Measurements from ENCODE around the gene P2RX7.

DNA sequence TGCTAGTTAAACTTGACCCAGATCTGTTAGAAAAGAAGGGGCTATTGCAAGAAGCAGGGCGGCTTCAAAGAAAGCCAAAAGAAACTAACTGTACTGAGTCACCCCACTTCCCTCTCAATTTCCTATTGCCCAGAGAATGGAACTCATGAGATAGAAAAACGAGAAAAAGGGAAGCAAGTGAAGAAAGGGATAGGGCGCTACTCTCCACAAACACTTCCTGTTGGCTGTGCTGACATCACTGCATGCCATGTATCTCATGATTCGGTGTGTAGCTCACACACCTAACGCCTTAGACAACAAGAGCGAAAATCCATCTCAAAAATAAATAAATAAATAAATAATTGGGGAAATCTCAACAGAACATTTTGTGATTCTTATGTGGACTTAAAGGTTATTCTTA lies 64.2 kb downstream of the P2RX7 start:
- TF ChIP-seq SMC3 (IDR thresholded peaks at IDR 0.05) = no peak
- TF ChIP-seq, protein P1, sequence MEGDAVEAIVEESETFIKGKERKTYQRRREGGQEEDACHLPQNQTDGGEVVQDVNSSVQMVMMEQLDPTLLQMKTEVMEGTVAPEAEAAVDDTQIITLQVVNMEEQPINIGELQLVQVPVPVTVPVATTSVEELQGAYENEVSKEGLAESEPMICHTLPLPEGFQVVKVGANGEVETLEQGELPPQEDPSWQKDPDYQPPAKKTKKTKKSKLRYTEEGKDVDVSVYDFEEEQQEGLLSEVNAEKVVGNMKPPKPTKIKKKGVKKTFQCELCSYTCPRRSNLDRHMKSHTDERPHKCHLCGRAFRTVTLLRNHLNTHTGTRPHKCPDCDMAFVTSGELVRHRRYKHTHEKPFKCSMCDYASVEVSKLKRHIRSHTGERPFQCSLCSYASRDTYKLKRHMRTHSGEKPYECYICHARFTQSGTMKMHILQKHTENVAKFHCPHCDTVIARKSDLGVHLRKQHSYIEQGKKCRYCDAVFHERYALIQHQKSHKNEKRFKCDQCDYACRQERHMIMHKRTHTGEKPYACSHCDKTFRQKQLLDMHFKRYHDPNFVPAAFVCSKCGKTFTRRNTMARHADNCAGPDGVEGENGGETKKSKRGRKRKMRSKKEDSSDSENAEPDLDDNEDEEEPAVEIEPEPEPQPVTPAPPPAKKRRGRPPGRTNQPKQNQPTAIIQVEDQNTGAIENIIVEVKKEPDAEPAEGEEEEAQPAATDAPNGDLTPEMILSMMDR (IDR thresholded peaks at IDR 0.05) = no peak
- no peak for TF ChIP-seq EP300 (IDR thresholded peaks at IDR 0.05)
- no peak for TF ChIP-seq POLR2A (IDR thresholded peaks at IDR 0.05; ENCODE audit: low read length)
- TF ChIP-seq EHMT2 (IDR thresholded peaks at IDR 0.05; ENCODE audit: low read depth) = no peak
- no peak for TF ChIP-seq RAD21 (conservative IDR thresholded peaks at IDR 0.05 in 1 of 2, IDR thresholded peaks at IDR 0.05 in 1 of 2)
- TF ChIP-seq TP53 (CRISPR knock-in tag; IDR thresholded peaks at IDR 0.05) = no peak
- TF ChIP-seq SREBF2 (IDR thresholded peaks at IDR 0.05) = no peak
- TF ChIP-seq RCOR1 (IDR thresholded peaks at IDR 0.05; ENCODE audit: low read depth, low read length) = no peak
- TF ChIP-seq ZFP36 (IDR thresholded peaks at IDR 0.05; ENCODE audit: borderline replicate concordance, partially characterized antibody) = no peak
- TF ChIP-seq ZC3H11A (IDR thresholded peaks at IDR 0.05) = no peak
- TF ChIP-seq ESRRA (IDR thresholded peaks at IDR 0.05; ENCODE audit: borderline replicate concordance, low read length) = no peak
- TF ChIP-seq RARB (CRISPR knock-in tag; IDR thresholded peaks at IDR 0.05) = no peak
- TF ChIP-seq, protein P2, sequence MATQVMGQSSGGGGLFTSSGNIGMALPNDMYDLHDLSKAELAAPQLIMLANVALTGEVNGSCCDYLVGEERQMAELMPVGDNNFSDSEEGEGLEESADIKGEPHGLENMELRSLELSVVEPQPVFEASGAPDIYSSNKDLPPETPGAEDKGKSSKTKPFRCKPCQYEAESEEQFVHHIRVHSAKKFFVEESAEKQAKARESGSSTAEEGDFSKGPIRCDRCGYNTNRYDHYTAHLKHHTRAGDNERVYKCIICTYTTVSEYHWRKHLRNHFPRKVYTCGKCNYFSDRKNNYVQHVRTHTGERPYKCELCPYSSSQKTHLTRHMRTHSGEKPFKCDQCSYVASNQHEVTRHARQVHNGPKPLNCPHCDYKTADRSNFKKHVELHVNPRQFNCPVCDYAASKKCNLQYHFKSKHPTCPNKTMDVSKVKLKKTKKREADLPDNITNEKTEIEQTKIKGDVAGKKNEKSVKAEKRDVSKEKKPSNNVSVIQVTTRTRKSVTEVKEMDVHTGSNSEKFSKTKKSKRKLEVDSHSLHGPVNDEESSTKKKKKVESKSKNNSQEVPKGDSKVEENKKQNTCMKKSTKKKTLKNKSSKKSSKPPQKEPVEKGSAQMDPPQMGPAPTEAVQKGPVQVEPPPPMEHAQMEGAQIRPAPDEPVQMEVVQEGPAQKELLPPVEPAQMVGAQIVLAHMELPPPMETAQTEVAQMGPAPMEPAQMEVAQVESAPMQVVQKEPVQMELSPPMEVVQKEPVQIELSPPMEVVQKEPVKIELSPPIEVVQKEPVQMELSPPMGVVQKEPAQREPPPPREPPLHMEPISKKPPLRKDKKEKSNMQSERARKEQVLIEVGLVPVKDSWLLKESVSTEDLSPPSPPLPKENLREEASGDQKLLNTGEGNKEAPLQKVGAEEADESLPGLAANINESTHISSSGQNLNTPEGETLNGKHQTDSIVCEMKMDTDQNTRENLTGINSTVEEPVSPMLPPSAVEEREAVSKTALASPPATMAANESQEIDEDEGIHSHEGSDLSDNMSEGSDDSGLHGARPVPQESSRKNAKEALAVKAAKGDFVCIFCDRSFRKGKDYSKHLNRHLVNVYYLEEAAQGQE (IDR thresholded peaks at IDR 0.05) = no peak
